SK-N-SH (cell line): ENCODE results near the gene NMS. TPM values are rescaled to one million over a fixed set of nuclear protein-coding genes. Genes with fewer than 3 reads are reported as not detected.

ENCODE experiments used
- CTCF ChIA-PET: fragments of 300-600, 350-600 bp; formaldehyde crosslinking; extraction: SDS; loops from one replicate; lab custom pipeline; 2021; lab: Yijun Ruan, JAX
- POLR2A ChIA-PET: fragments of 350-600 bp; sonication (Branson Sonifier 250); formaldehyde crosslinking; extraction: SDS; loops from one replicate; lab custom pipeline; 2020; ENCODE audit warnings: antibody characterized with exemption, inconsistent platforms; lab: Yijun Ruan, JAX
- DNase-seq: peaks from one replicate; pipeline ENCODE4 v3.0.0; 2012
- H2AFZ ChIP-seq: fragments of 200-600 bp; sonication (generic); 2 replicates; pipeline ENCODE4 v1.8.1; 2016; ENCODE audit warnings: antibody characterized with exemption, mild to moderate bottlenecking, low read depth
- H3F3A ChIP-seq: fragments of 200-600 bp; sonication (generic); replicated peaks from 2 replicates; pipeline ENCODE3; 2016; ENCODE audit warnings: antibody characterized with exemption, mild to moderate bottlenecking; ENCODE audit not compliant: insufficient read depth
- H3K27ac ChIP-seq, 2 experiments: fragments of 200-500 bp in 1 of 2; fragments of 200-600 bp in 1 of 2; sonication (Bioruptor generic) in 1 of 2; sonication (generic), shearing (Covaris generic) in 1 of 2; 2 replicates each; pipeline versions ENCODE4 v1.5.1 to v1.6.1; 2014 to 2016; ENCODE audit warnings: low read depth in 2 of 2, inconsistent platforms in 1 of 2, low read length in 1 of 2, mild to moderate bottlenecking in 1 of 2, mixed read lengths in 1 of 2
- H3K27me3 ChIP-seq: fragments of 200-600 bp; sonication (generic), shearing (Covaris generic); 2 replicates; pipeline ENCODE4 v1.6.1; 2016; ENCODE audit warnings: mixed run types; ENCODE audit not compliant: insufficient read depth
- H3K36me3 ChIP-seq, 2 experiments: fragments of 200-500 bp in 1 of 2; fragments of 200-600 bp in 1 of 2; sonication (Bioruptor generic) in 1 of 2; sonication (generic) in 1 of 2; replicated peaks in 1 of 2; 2 replicates each; pipeline versions ENCODE3 to v1.5.1; 2014 to 2016; ENCODE audit warnings: low read length in 1 of 2, mild to moderate bottlenecking in 1 of 2; ENCODE audit not compliant: insufficient read depth in 2 of 2, control insufficient read depth in 1 of 2
- H3K4me1 ChIP-seq, 2 experiments: fragments of 200-500 bp in 1 of 2; fragments of 200-600 bp in 1 of 2; sonication (Bioruptor generic) in 1 of 2; sonication (generic), shearing (Covaris generic) in 1 of 2; 2 replicates each; pipeline versions ENCODE4 v1.5.1 to v1.6.1; 2014 to 2016; ENCODE audit warnings: low read depth in 1 of 2, low read length in 1 of 2, mixed run types in 1 of 2; ENCODE audit not compliant: insufficient read depth in 2 of 2, control insufficient read depth in 1 of 2
- H3K4me2 ChIP-seq: fragments of 200-600 bp; sonication (generic), shearing (Covaris generic); 2 replicates; pipeline ENCODE4 v1.6.1; 2017; ENCODE audit warnings: mixed run types
- H3K4me3 ChIP-seq, 2 experiments: fragments of 200-500 bp in 1 of 2; fragments of 200-600 bp in 1 of 2; sonication (Bioruptor generic) in 1 of 2; sonication (generic), shearing (Covaris generic) in 1 of 2; 2 replicates each; pipeline versions ENCODE4 v1.5.1 to v1.8.1; 2014 to 2016; ENCODE audit warnings: low read depth in 2 of 2, inconsistent platforms in 1 of 2, low read length in 1 of 2, mild to moderate bottlenecking in 1 of 2, mixed read lengths in 1 of 2, moderate library complexity in 1 of 2
- H3K79me2 ChIP-seq: fragments of 200-600 bp; sonication (generic); 2 replicates; pipeline ENCODE4 v1.8.1; 2017; ENCODE audit warnings: mild to moderate bottlenecking; ENCODE audit not compliant: insufficient read depth
- H3K9ac ChIP-seq: fragments of 200-600 bp; sonication (generic); 2 replicates; pipeline ENCODE4 v1.6.1; 2017; ENCODE audit warnings: mixed run types
- H3K9me2 ChIP-seq: fragments of 200-600 bp; sonication (generic); 2 replicates; pipeline ENCODE4 v1.6.1; 2017; ENCODE audit warnings: mixed run types
- H3K9me3 ChIP-seq: fragments of 200-600 bp; sonication (generic); 2 replicates; pipeline ENCODE4 v1.6.1; 2017; ENCODE audit warnings: mixed run types, mild to moderate bottlenecking, moderate library complexity
- H4K20me1 ChIP-seq: fragments of 200-600 bp; sonication (generic); 2 replicates; pipeline ENCODE4 v1.6.1; 2017; ENCODE audit warnings: mild to moderate bottlenecking, mixed run types; ENCODE audit not compliant: insufficient read depth
- CHD2 ChIP-seq: fragments of 150-350 bp; IDR thresholded peaks from 2 replicates; pipeline ENCODE4 v1.6.1; 2018; ENCODE audit warnings: low read length; ENCODE audit not compliant: partially characterized antibody
- ELF1 ChIP-seq: IDR thresholded peaks from 2 replicates; pipeline ENCODE4 v1.4.0; 2012
- FOSL2 ChIP-seq: IDR thresholded peaks from 2 replicates; pipeline ENCODE4 v1.4.0; 2012; ENCODE audit warnings: low read depth, mild to moderate bottlenecking, moderate library complexity, borderline replicate concordance
- FOXJ3 ChIP-seq: sonication (generic); formaldehyde crosslinking; IDR thresholded peaks from 2 replicates; pipeline ENCODE4 v1.5.1; 2020; ENCODE audit warnings: mild to moderate bottlenecking, missing genetic modification reagents
- GABPA ChIP-seq: IDR thresholded peaks from 2 replicates; pipeline ENCODE4 v1.4.0; 2012; ENCODE audit warnings: low read depth, mild to moderate bottlenecking
- IRF3 ChIP-seq: fragments of 150-350 bp; IDR thresholded peaks from 2 replicates; pipeline ENCODE4 v1.6.1; 2016; ENCODE audit warnings: mild to moderate bottlenecking, low read depth, low read length
- JUND ChIP-seq: IDR thresholded peaks from 2 replicates; pipeline ENCODE4 v1.4.0; 2012
- MEF2A ChIP-seq: IDR thresholded peaks from 2 replicates; pipeline ENCODE4 v1.4.0; 2012; ENCODE audit warnings: low read depth, borderline replicate concordance
- REST ChIP-seq: IDR thresholded peaks from 2 replicates; pipeline ENCODE4 v1.6.1; 2012; ENCODE audit warnings: mild to moderate bottlenecking, low read depth, low read length, moderate library complexity
- RFX5 ChIP-seq: IDR thresholded peaks from 2 replicates; pipeline ENCODE4 v1.6.1; 2012; ENCODE audit warnings: mild to moderate bottlenecking, improper control_type of control experiment, low read length
- RXRA ChIP-seq: IDR thresholded peaks from 2 replicates; pipeline ENCODE4 v1.4.0; 2012; ENCODE audit warnings: low read depth, mild to moderate bottlenecking, borderline replicate concordance
- SIN3A ChIP-seq: IDR thresholded peaks from 2 replicates; pipeline ENCODE4 v1.6.1; 2012; ENCODE audit warnings: low read depth, mild to moderate bottlenecking, low read length, moderate library complexity, borderline replicate concordance
- SMC3 ChIP-seq: IDR thresholded peaks from 2 replicates; pipeline ENCODE4 v1.6.1; 2012; ENCODE audit warnings: low read depth, low read length, improper control_type of control experiment
- TAF1 ChIP-seq: IDR thresholded peaks from 2 replicates; pipeline ENCODE4 v1.6.1; 2012; ENCODE audit warnings: low read depth, mild to moderate bottlenecking, low read length, moderate library complexity, borderline replicate concordance
- TEAD4 ChIP-seq: IDR thresholded peaks from 2 replicates; pipeline ENCODE4 v1.4.0; 2012; ENCODE audit warnings: mild to moderate bottlenecking, borderline replicate concordance; ENCODE audit not compliant: insufficient read depth
- USF1 ChIP-seq: IDR thresholded peaks from 2 replicates; pipeline ENCODE4 v1.4.0; 2012; ENCODE audit warnings: low read depth, borderline replicate concordance
- USF2 ChIP-seq: fragments of 150-350 bp; IDR thresholded peaks from 2 replicates; pipeline ENCODE4 v1.6.1; 2017; ENCODE audit warnings: antibody characterized with exemption, low read length, low read depth, borderline replicate concordance
- YY1 ChIP-seq: IDR thresholded peaks from 2 replicates; pipeline ENCODE4 v1.4.0; 2012; ENCODE audit warnings: low read depth, mild to moderate bottlenecking
- ZBTB33 ChIP-seq: IDR thresholded peaks from 2 replicates; pipeline ENCODE4 v1.4.0; 2012; ENCODE audit warnings: low read depth, borderline replicate concordance
- WGBS: methylation state at CpG from one replicate; pipeline ENCODE4 v1.1.6; 2017; ENCODE audit warnings: low lambda C conversion rate; 5-methylcytosine and 5-hydroxymethylcytosine counted together
- polyA plus RNA-seq, 3 experiments: library from polyadenylated mRNA; depleted of rRNA; stranded (reverse); fragments of >200 nt; gene quantifications; 2 replicates each; pipeline ENCODE4 v1.2.3, GENCODE V29; 2012

The NMS gene
- polyA plus RNA-seq, 1 of the 3 experiments (the other 2 are of a cell fraction) = not detected

- no peaks in the 10 kb centered on the region for H4K20me1 ChIP-seq
- WGBS = 83% methylated on average over 15 of the region's 15 CpGs
- no peaks in the 10 kb centered on the region for H3K9me3 ChIP-seq
- POLR2A ChIA-PET = no interaction called here
- no peaks in the 10 kb centered on the region for H3K27me3 ChIP-seq
- H3F3A ChIP-seq = no peaks in the 10 kb centered on the region
- TF ChIP-seq SIN3A (no peak), MEF2A (no peak), ZBTB33 (no peak), TAF1 (no peak), CHD2 (no peak), TEAD4 (no peak), RXRA (no peak), USF1 (no peak), ELF1 (no peak), FOSL2 (no peak), JUND (no peak), IRF3 (no peak), REST (no peak), GABPA (no peak), RFX5 (no peak), YY1 (no peak), USF2 (no peak), FOXJ3 (CRISPR knock-in tag) (no peak), SMC3 (no peak)
- H3K36me3 ChIP-seq = no peaks in the 10 kb centered on the region
- no peak overlapping the region for H3K4me3 ChIP-seq
- no peaks in the 10 kb centered on the region for H3K79me2 ChIP-seq
- DNase-seq = no peak
- no peak overlapping the region for H3K4me2 ChIP-seq
- CTCF ChIA-PET = interaction anchor here (4.9 kb wide), 1 partner anchor 163 kb away, joined by 24 read pairs; no protein-coding TSS in a partner anchor
- H3K27ac ChIP-seq = no peak overlapping the region
- no peaks in the 10 kb centered on the region for H3K9me2 ChIP-seq
- H2AFZ ChIP-seq = no peak overlapping the region
- no peaks in the 10 kb centered on the region for H3K4me1 ChIP-seq
- H3K9ac ChIP-seq = no peak overlapping the region
Measured at GRCh38 chr2:100425573-100426383, 44.5 kb upstream of the NMS start.
